Mesothelial cell of epicardium (in vitro differentiated cells): ENCODE results near the gene CLIC1. TPM values are rescaled to one million over a fixed set of nuclear protein-coding genes. Genes with fewer than 3 reads are reported as not detected.
A peak's percentile ranks its signal among the peaks of the same experiment; 100 is the strongest.

Source experiments
- DNase-seq, 2 experiments: peaks; one replicate each; pipeline ENCODE4 v3.0.0; 2021; ENCODE audit warnings: low spot score in 2 of 2; ENCODE audit not compliant: unreplicated experiment in 2 of 2
- H3K27ac Mint-ChIP-seq: 2 replicates; pipeline ENCODE4 v1.8.0; 2021; ENCODE audit warnings: mixed read lengths
- H3K27me3 Mint-ChIP-seq: 2 replicates; pipeline ENCODE4 v1.8.0; 2021; ENCODE audit warnings: low read depth, mixed read lengths
- H3K36me3 Mint-ChIP-seq: 2 replicates; pipeline ENCODE4 v1.8.0; 2021; ENCODE audit warnings: mixed read lengths
- H3K4me1 Mint-ChIP-seq: 2 replicates; pipeline ENCODE4 v1.8.0; 2021; ENCODE audit warnings: mixed read lengths
- H3K4me3 Mint-ChIP-seq: 2 replicates; pipeline ENCODE4 v1.8.0; 2021; ENCODE audit warnings: mild to moderate bottlenecking, moderate library complexity, mixed read lengths
- H3K9me3 Mint-ChIP-seq: 2 replicates; pipeline ENCODE4 v1.8.0; 2021; ENCODE audit warnings: mixed read lengths
- total RNA-seq: library from RNA; stranded (reverse); gene quantifications from 3 replicates; pipeline ENCODE4 v1.2.1, GENCODE V29; 2021
- TF ChIP-seq, protein P1 (sequence below): fragments of 200-600 bp; sonication (generic); IDR thresholded peaks from one replicate; pipeline ENCODE4 v1.5.0; 2021; ENCODE audit warnings: antibody characterized with exemption; ENCODE audit not compliant: unreplicated experiment

The CLIC1 gene
- total RNA-seq, 1 donor from 2014 or later: 133 TPM

DNA sequence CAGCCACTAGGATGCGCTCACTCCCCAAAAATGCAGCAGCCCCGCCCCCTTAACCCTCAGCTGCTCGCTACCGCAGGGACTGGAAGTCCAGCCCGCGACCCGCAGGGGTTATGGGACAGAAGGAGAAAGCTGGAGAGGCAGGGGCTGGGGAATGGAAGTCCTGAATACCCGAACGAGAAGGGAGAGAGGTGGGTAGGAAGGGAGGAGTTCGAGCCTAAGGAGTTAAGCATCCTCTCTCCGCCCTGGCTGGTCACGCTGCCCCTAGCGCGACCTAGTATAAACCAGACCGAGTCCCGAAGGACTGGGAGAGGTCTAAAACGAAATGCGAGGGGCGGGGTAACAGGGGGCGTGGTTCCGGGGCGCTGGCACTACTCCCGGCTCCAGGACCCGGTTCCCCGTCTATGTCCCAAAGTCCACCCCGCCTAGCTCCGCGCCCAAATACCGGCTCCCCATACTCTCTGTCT, 6.8 kb downstream of the CLIC1 start:
- peak overlapping the region; percentile 100 for H3K4me3 Mint-ChIP-seq

DNA sequence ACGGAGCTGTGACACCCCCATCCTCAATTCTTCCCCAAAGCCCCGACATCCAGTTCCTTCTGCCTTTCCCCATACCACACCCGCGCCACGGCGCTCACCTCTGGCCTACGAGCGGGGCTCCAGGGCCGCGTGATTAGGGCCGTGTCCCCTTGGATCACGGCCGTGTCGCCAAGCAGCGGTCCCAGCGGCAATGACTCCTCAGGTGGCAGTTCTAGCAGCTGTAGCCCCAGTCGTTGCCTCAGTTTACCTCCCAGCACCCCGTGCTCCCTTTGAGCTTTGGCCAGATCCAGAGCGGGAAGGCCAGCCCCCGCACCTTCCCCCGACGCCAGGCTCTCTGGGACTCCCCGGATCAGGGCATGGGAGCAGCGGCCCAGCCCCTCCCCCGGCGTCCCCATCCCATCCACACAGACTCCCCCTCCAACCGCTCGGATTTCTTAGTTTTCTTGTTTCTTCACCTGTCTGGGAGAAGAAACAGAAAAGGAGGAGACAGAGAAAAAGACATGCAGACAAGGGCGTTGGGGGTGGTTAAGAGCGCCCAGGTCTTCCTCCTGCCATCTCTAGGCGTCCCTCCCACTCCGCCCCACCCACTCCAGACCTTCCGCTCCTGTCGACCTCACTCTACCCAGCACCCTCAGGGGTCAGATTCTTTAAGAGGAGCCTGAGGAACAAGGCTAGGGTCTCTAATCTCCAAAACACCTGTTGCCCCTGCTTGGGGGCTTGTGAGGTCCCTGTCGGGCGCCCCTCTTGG, 7.4 kb downstream of the CLIC1 start, which contains the start of gene DDAH2:
DDAH2 (minus strand) TSS at position 533 of the 748 bp plus-strand sequence; CDS start at position 395, 138 bp downstream.
- Mint-ChIP-seq H3K27me3 (no peaks in the 10 kb centered on the region), H3K36me3 (peaks cover 49% of the 10 kb centered on the region), H3K4me3 (peak within 1 kb of the TSS; percentile 100), H3K9me3 (no peaks in the 10 kb centered on the region), H3K4me1 (peaks cover 22% of the 10 kb centered on the region), H3K27ac (peak within 1 kb of the TSS; percentile 98)
- DNase-seq: no peak
- TF ChIP-seq, protein P1, sequence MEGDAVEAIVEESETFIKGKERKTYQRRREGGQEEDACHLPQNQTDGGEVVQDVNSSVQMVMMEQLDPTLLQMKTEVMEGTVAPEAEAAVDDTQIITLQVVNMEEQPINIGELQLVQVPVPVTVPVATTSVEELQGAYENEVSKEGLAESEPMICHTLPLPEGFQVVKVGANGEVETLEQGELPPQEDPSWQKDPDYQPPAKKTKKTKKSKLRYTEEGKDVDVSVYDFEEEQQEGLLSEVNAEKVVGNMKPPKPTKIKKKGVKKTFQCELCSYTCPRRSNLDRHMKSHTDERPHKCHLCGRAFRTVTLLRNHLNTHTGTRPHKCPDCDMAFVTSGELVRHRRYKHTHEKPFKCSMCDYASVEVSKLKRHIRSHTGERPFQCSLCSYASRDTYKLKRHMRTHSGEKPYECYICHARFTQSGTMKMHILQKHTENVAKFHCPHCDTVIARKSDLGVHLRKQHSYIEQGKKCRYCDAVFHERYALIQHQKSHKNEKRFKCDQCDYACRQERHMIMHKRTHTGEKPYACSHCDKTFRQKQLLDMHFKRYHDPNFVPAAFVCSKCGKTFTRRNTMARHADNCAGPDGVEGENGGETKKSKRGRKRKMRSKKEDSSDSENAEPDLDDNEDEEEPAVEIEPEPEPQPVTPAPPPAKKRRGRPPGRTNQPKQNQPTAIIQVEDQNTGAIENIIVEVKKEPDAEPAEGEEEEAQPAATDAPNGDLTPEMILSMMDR: no peak

More for the DNA sequence above, 6.8 kb downstream of the CLIC1 start:
- Mint-ChIP-seq H3K36me3 (peaks cover 45% of the 10 kb centered on the region), H3K27me3 (no peaks in the 10 kb centered on the region), H3K27ac (peak overlapping the region; percentile 98), H3K4me1 (peaks cover 26% of the 10 kb centered on the region), H3K9me3 (no peaks in the 10 kb centered on the region)
- TF ChIP-seq, protein P1: no peak
- DNase-seq: peak; percentile 71 to 85

DNA sequence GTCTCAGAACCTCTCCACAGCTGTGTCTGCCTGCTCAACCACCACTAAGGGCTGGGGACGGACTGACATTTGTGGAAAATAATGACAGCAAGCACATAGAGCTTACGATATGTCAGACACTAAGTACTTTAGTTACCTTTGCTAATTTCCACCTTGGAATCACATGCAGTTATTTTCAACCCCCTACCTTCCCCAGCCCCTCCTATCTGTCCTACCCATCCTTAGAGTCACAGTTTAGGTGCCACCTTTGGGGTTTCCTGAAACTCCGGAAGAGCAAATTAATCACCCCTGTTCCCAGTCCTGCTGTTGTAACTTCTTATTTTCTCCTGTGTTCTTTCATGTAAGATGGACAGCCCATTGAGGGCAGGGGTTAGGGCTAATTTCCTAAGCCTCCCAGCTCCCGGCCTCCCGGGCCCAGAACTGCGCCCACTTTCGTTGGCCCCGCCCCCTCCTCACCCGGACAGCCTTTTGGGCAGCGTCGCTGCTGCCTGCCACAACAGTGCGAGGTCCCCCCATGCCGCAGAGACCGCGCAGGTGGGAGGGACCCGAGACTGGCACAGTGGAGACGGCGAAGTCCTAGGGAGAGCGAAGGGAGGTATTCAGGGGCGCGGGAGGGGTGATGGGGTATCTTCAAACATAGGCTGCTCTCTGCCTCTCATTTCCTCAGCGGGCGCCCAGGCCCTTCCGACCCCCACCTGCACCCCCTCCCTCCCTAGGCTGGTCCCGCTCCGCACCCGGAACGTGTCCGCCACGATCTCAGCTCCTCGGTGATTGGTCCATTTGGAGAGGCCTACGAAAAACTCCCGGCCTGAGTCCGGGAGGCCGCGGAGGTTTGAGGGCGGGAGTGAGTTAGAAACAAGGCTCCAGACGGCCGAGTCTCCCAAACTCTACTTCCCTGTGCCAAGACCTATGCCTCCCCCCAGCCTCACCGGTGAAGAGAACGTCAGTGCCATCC, 8.3 kb downstream of the CLIC1 start:
- Mint-ChIP-seq H3K4me1 (peaks cover 22% of the 10 kb centered on the region), H3K27me3 (no peaks in the 10 kb centered on the region), H3K36me3 (peaks cover 40% of the 10 kb centered on the region), H3K9me3 (no peaks in the 10 kb centered on the region), H3K4me3 (peak overlapping the region; percentile 100), H3K27ac (no peak overlapping the region)
- TF ChIP-seq, protein P1: no peak
- DNase-seq: no peak

DNA sequence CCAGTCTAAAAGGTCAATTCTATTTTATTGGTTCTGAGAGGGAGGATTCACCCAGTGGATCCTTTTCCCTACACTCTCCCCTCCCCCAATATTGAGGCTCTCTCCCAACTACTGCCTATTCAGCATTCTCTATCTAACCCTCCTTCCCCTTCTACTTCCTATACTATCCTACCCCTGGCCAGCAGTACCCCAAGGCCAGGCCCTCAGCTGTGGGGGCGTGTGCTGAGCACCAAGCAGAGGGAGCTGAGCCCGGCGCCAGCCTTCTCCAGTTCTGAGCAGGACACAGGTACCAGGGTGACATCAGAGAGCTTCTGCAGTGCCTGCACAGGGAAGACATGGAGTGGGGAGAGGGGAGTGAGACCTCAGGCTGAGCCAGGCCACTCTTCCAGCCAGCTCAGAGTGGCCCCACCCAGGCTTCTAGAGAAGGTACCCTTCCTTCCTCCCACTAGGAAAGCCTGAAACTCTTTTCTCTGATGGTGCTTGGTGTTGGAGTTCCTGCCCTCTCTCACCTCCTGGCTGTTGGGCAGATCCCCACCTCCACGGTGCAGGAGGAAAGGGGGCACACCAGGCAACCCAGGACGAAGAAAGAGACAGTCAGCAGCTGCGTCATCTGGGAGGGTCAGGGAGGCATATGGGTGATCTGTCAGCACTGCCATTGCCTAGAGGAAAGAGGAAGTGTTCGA, 9.2 kb downstream of the CLIC1 start:
- Mint-ChIP-seq H3K4me1 (peaks cover 22% of the 10 kb centered on the region), H3K36me3 (peaks cover 41% of the 10 kb centered on the region), H3K9me3 (no peaks in the 10 kb centered on the region), H3K27ac (no peak overlapping the region), H3K27me3 (no peaks in the 10 kb centered on the region), H3K4me3 (peak overlapping the region; percentile 100)
- TF ChIP-seq, protein P1: no peak
- no peak for DNase-seq
